Testis (tissue), 3 donors: ENCODE data around the gene RCN1. TPM values are rescaled to one million over a fixed set of nuclear protein-coding genes. Genes with fewer than 3 reads are reported as not detected.

ENCODE experiments used
- DNase-seq: peaks from one replicate; pipeline ENCODE4 v3.0.0-alpha.2; 2019
- H3K27ac ChIP-seq, 2 donors: fragments of 200-600 bp; sonication (generic); one replicate each; pipeline ENCODE4 v1.5.1; 2019
- H3K27me3 ChIP-seq: fragments of 200-600 bp; sonication (generic); one replicate; pipeline ENCODE4 v1.5.1; 2019
- H3K36me3 ChIP-seq: fragments of 200-600 bp; sonication (generic); one replicate; pipeline ENCODE4 v1.5.1; 2017; ENCODE audit warnings: low read depth; ENCODE audit errors: missing control alignments
- H3K4me1 ChIP-seq: fragments of 200-600 bp; sonication (generic); one replicate; pipeline ENCODE4 v1.5.1; 2019
- H3K4me3 ChIP-seq, 2 donors: fragments of 200-600 bp; sonication (generic); one replicate each; pipeline ENCODE4 v1.5.1; 2017 to 2019
- H3K9me3 ChIP-seq: fragments of 200-600 bp; sonication (generic); one replicate; pipeline ENCODE4 v1.5.1; 2017
- CTCF ChIP-seq, 3 experiments: fragments of 450-650 bp in 2 of 3; fragments of 200-600 bp in 1 of 3; sonication (generic) in 1 of 3; IDR thresholded peaks; one replicate each; pipeline ENCODE4 v1.5.1; 2016 to 2019; ENCODE audit warnings: antibody characterized with exemption in 3 of 3, mild to moderate bottlenecking in 2 of 3, moderate library complexity in 1 of 3
- POLR2A ChIP-seq: fragments of 450-650 bp; IDR thresholded peaks from one replicate; pipeline ENCODE4 v1.6.1; 2017; ENCODE audit warnings: antibody characterized with exemption, mild to moderate bottlenecking, moderate library complexity
- WGBS, 2 donors: methylation state at CpG; one replicate each; pipeline ENCODE4 v1.1.5; 2018; 5-methylcytosine and 5-hydroxymethylcytosine counted together
- intact Hi-C: fragments of 100-400 bp; cut with DNase I; formaldehyde crosslinking; loops from one replicate; pipeline ENCODE4 v1.15.1; 2023; ENCODE audit warnings: low total_unique reads
- polyA plus RNA-seq: library from polyadenylated mRNA; stranded (reverse); fragments of 350-450 nt; fragmentation: Illumina TruSeq; extraction: RNeasy Lipid Tissue Mini Kit (QIAGEN cat#74804); gene quantifications from one replicate; pipeline ENCODE4 v1.2.3, GENCODE V29; 2014; ENCODE audit warnings: low read depth, low replicate concordance; ENCODE audit not compliant: insufficient read depth
- total RNA-seq, 2 donors: library from RNA; depleted of rRNA; stranded (reverse); fragments of >200 nt; gene quantifications; one replicate each; pipeline ENCODE4 v1.2.3, GENCODE V29; 2016

The RCN1 gene
- total and polyA plus RNA-seq, 3 donors from 2014 or later: 44.4 to 82.6 (median 47.3) TPM

GRCh38 chr11:32050264-32050663, 40.6 kb upstream of the RCN1 start:
- intact Hi-C loops: loop anchor here (5.0 kb wide), 1 partner anchor 127 kb away; no protein-coding TSS in a partner anchor

GRCh38 chr11:32052215-32052614, 38.7 kb upstream of the RCN1 start:
- H3K36me3 ChIP-seq: no peaks in the 10 kb centered on the region
- H3K27ac ChIP-seq: no peak overlapping the region
- WGBS, 2 donors: 22 to 25% methylated on average over 6 of the region's 6 CpGs
- no peaks in the 10 kb centered on the region for H3K27me3 ChIP-seq
- peak; percentile 70 for DNase-seq
- no peak overlapping the region for H3K4me3 ChIP-seq
- TF ChIP-seq CTCF (IDR thresholded peaks at IDR 0.05) (peak; percentile 79 to 85 (median 81)), POLR2A (no peak)
- no peaks in the 10 kb centered on the region for H3K4me1 ChIP-seq
- intact Hi-C loops: loop anchor here (5.0 kb wide), 1 partner anchor 125 kb away; no protein-coding TSS in a partner anchor
- no peaks in the 10 kb centered on the region for H3K9me3 ChIP-seq

More at GRCh38 chr11:32050264-32050663, 40.6 kb upstream of the RCN1 start:
- H3K4me3 ChIP-seq: no peak overlapping the region
- no peaks in the 10 kb centered on the region for H3K27me3 ChIP-seq
- no peak for TF ChIP-seq POLR2A
- no peak for TF ChIP-seq CTCF (IDR thresholded peaks at IDR 0.05)
- no peak overlapping the region for H3K27ac ChIP-seq
- H3K9me3 ChIP-seq: no peaks in the 10 kb centered on the region
- no peak for DNase-seq
- H3K36me3 ChIP-seq: no peaks in the 10 kb centered on the region
- no peaks in the 10 kb centered on the region for H3K4me1 ChIP-seq
- 83 to 88% methylated on average over 4 of the region's 4 CpGs for WGBS, 2 donors

GRCh38 chr11:32053151-32053888, 37.6 kb upstream of the RCN1 start:
- no peak overlapping the region for H3K4me3 ChIP-seq
- H3K9me3 ChIP-seq: no peaks in the 10 kb centered on the region
- no peak overlapping the region for H3K27ac ChIP-seq
- H3K36me3 ChIP-seq: no peaks in the 10 kb centered on the region
- H3K27me3 ChIP-seq: no peaks in the 10 kb centered on the region
- no peaks in the 10 kb centered on the region for H3K4me1 ChIP-seq
- TF ChIP-seq CTCF (IDR thresholded peaks at IDR 0.05) (no peak), POLR2A (no peak)
- DNase-seq: no peak
- intact Hi-C loops: loop anchor here (5.0 kb wide), 1 partner anchor 124 kb away; no protein-coding TSS in a partner anchor
- WGBS, 2 donors: 79% methylated on average over 7 of the region's 7 CpGs

- no peak for TF ChIP-seq POLR2A
- TF ChIP-seq CTCF (IDR thresholded peaks at IDR 0.05): no peak
- intact Hi-C loops: no loop called here
- WGBS, 2 donors: 93 to 96% methylated on average over 2 of the region's 2 CpGs
Observed at GRCh38 chr11:32055861-32056260, 35.0 kb upstream of the RCN1 start.

GRCh38 chr11:32056438-32056837, 34.4 kb upstream of the RCN1 start:
- WGBS, 2 donors: 84 to 93% methylated on average over 6 of the region's 6 CpGs
- H3K27ac ChIP-seq: no peak overlapping the region
- no peaks in the 10 kb centered on the region for H3K27me3 ChIP-seq
- TF ChIP-seq CTCF (IDR thresholded peaks at IDR 0.05) (no peak), POLR2A (no peak)
- intact Hi-C loops: no loop called here
- no peaks in the 10 kb centered on the region for H3K36me3 ChIP-seq
- H3K9me3 ChIP-seq: no peaks in the 10 kb centered on the region
- DNase-seq: no peak
- no peaks in the 10 kb centered on the region for H3K4me1 ChIP-seq
- no peak overlapping the region for H3K4me3 ChIP-seq

More at GRCh38 chr11:32055861-32056260, 35.0 kb upstream of the RCN1 start:
- no peaks in the 10 kb centered on the region for H3K27me3 ChIP-seq
- no peak overlapping the region for H3K27ac ChIP-seq
- DNase-seq: no peak
- H3K9me3 ChIP-seq: no peaks in the 10 kb centered on the region
- H3K4me1 ChIP-seq: no peaks in the 10 kb centered on the region
- no peak overlapping the region for H3K4me3 ChIP-seq
- no peaks in the 10 kb centered on the region for H3K36me3 ChIP-seq
